Type B pancreatic cell (in vitro differentiated cells): ENCODE data around the gene PIAS1. TPM values are rescaled to one million over a fixed set of nuclear protein-coding genes. Genes with fewer than 3 reads are reported as not detected.
"Not testable (repeated sequence)": the region's sequence is repeated elsewhere in the genome, so short reads cannot be mapped to it uniquely, and the experiment has no call there.

Experiments used
- DNase-seq: peaks from one replicate; pipeline ENCODE4 v3.0.0; 2021; ENCODE audit warnings: mixed read lengths; ENCODE audit not compliant: unreplicated experiment; ENCODE audit errors: extremely low spot score
- H3K27ac Mint-ChIP-seq: 2 replicates; pipeline ENCODE4 v1.8.0; 2021; ENCODE audit warnings: mild to moderate bottlenecking, mixed read lengths
- H3K27me3 Mint-ChIP-seq: 2 replicates; pipeline ENCODE4 v1.8.0; 2021; ENCODE audit warnings: mixed read lengths
- H3K36me3 Mint-ChIP-seq: 2 replicates; pipeline ENCODE4 v1.8.0; 2021; ENCODE audit warnings: mixed read lengths
- H3K4me1 Mint-ChIP-seq: one replicate; pipeline ENCODE4 v1.8.0; 2021; ENCODE audit warnings: mixed read lengths; ENCODE audit not compliant: unreplicated experiment
- H3K4me3 Mint-ChIP-seq: 2 replicates; pipeline ENCODE4 v1.8.0; 2021; ENCODE audit warnings: mild to moderate bottlenecking, mixed read lengths
- H3K9me3 Mint-ChIP-seq: 2 replicates; pipeline ENCODE4 v1.8.0; 2021; ENCODE audit warnings: mixed read lengths
- CTCF ChIP-seq: fragments of 200-600 bp; sonication (generic); conservative IDR thresholded peaks from 2 replicates; pipeline ENCODE4 v1.5.0; 2021; ENCODE audit warnings: antibody characterized with exemption, mild to moderate bottlenecking
- long read RNA-seq: library from polyadenylated mRNA; unstranded; transcript quantifications from one replicate; pipeline ENCODE4 v2.0.0, GENCODE V29; 2020
- total RNA-seq: library from RNA; stranded (reverse); gene quantifications from 2 replicates; pipeline ENCODE4 v1.2.1, GENCODE V29; 2021; ENCODE audit warnings: low replicate concordance

PIAS1 gene
- 56.2 and 67.2 TPM in 2 replicates for total RNA-seq
- long read RNA-seq, full-length matches to known transcripts, result 137 of 188 reads
- long read RNA-seq, partial matches to known transcripts, result 22 of 188 reads
- long read RNA-seq, other reads (novel, unspliced or antisense), result 29 of 188 reads

GRCh38 chr15:68053701-68054627, at the start of gene PIAS1:
Gene PIAS1 (plus strand): TSS chr15:68054315. CDS start chr15:68054327, 12 bp downstream.
- Mint-ChIP-seq H3K36me3 (peaks cover 4% of the 10 kb centered on the region), H3K4me3 (peak within 1 kb of the TSS; percentile 100), H3K9me3 (no peaks in the 10 kb centered on the region), H3K27me3 (no peaks in the 10 kb centered on the region), H3K4me1 (peaks cover 36% of the 10 kb centered on the region), H3K27ac (peak within 1 kb of the TSS; percentile 97)
- no peak for TF ChIP-seq CTCF
- DNase-seq, result peak; percentile 94

- not testable (repeated sequence) for DNase-seq, H3K36me3 Mint-ChIP-seq, H3K4me3 Mint-ChIP-seq, H3K4me1 Mint-ChIP-seq, H3K27ac Mint-ChIP-seq, H3K27me3 Mint-ChIP-seq
- peaks cover 21% of the 10 kb centered on the region for H3K9me3 Mint-ChIP-seq
Measured at GRCh38 chr15:68007642-68008041, 46.5 kb upstream of the PIAS1 start.

GRCh38 chr15:68010361-68011153, 43.6 kb upstream of the PIAS1 start:
- H3K4me3 Mint-ChIP-seq, result no peak overlapping the region
- H3K9me3 Mint-ChIP-seq, result peaks cover 15% of the 10 kb centered on the region
- H3K27ac Mint-ChIP-seq, result peak overlapping the region; percentile 32
- H3K36me3 Mint-ChIP-seq, result peaks cover 4% of the 10 kb centered on the region
- TF ChIP-seq CTCF, result no peak
- no peaks in the 10 kb centered on the region for H3K4me1 Mint-ChIP-seq
- H3K27me3 Mint-ChIP-seq, result no peaks in the 10 kb centered on the region
- no peak for DNase-seq

- Mint-ChIP-seq H3K9me3 (peaks cover 10% of the 10 kb centered on the region), H3K4me1 (no peaks in the 10 kb centered on the region), H3K27me3 (no peaks in the 10 kb centered on the region), H3K27ac (peak overlapping the region; percentile 77), H3K4me3 (no peak overlapping the region), H3K36me3 (peaks cover 8% of the 10 kb centered on the region)
- TF ChIP-seq CTCF, result no peak
- DNase-seq, result no peak
Measured at GRCh38 chr15:68012911-68013310, 41.2 kb upstream of the PIAS1 start.

GRCh38 chr15:68014219-68014618, 39.9 kb upstream of the PIAS1 start:
- peaks cover 8% of the 10 kb centered on the region for H3K36me3 Mint-ChIP-seq
- no peak for DNase-seq
- no peak overlapping the region for H3K4me3 Mint-ChIP-seq
- no peaks in the 10 kb centered on the region for H3K27me3 Mint-ChIP-seq
- H3K4me1 Mint-ChIP-seq, result no peaks in the 10 kb centered on the region
- H3K9me3 Mint-ChIP-seq, result peaks cover 6% of the 10 kb centered on the region
- peak overlapping the region; percentile 54 for H3K27ac Mint-ChIP-seq
- TF ChIP-seq CTCF, result no peak
